Spleen (tissue), 7 donors: Measurements from ENCODE around the gene CENPO.
"Not testable (repeated sequence)": the region's sequence is repeated elsewhere in the genome, so short reads cannot be mapped to it uniquely, and the experiment has no call there.

Experiments
- CTCF ChIP-seq, 11 experiments: fragments of 200-600 bp in 7 of 11; fragments of 450-650 bp in 4 of 11; sonication (generic) in 4 of 11; IDR thresholded peaks in 8 of 11; conservative IDR thresholded peaks in 3 of 11; 1 replicate in 7 of 11; 2 replicates in 4 of 11; pipeline versions ENCODE4 v1.4.0 to v1.8.0; 2016 to 2021; ENCODE audit warnings: antibody characterized with exemption in 11 of 11, inconsistent platforms in 4 of 11, mild to moderate bottlenecking in 1 of 11
- POLR2A ChIP-seq, 3 donors: fragments of 450-650 bp; IDR thresholded peaks; one replicate each; pipeline ENCODE4 v1.5.1; 2017; ENCODE audit warnings: antibody characterized with exemption in 3 of 3, mild to moderate bottlenecking in 1 of 3
- POLR2AphosphoS5 ChIP-seq, 3 donors: sonication (generic); formaldehyde crosslinking; IDR thresholded peaks; one replicate each; pipeline ENCODE4 v1.5.1; 2017; ENCODE audit warnings: antibody characterized with exemption in 3 of 3
- donor health status: DM: no; HTN: no; CAD: no; lungs with moderate emphysema.
- donor health status: DM: no; HTN: no; CAD: no.
- donor health status: DM: no; HTN: no; CAD: no.

- TF ChIP-seq CTCF (IDR thresholded peaks at IDR 0.05 in 8 of 11, conservative IDR thresholded peaks at IDR 0.05 in 3 of 11); POLR2A (IDR thresholded peaks at IDR 0.05); POLR2AphosphoS5 (IDR thresholded peaks at IDR 0.05): not testable (repeated sequence)
Observed at GRCh38 chr2:24805811-24806660, 12.8 kb downstream of the CENPO start.
